GM18909 (cell line): ENCODE results near the gene SPATA20.

Experiments
- ATAC-seq: cut with Tn5 transposase; IDR thresholded peaks from one replicate; pipeline ENCODE4 v1.9.1; 2021; ENCODE audit warnings: mild to moderate bottlenecking; ENCODE audit not compliant: unreplicated experiment, poor library complexity

Gene SPATA20

GRCh38 chr17:50519141-50519834 is 27.7 kb upstream of the SPATA20 start:
- ATAC-seq: no peak

- ATAC-seq: no peak
Measured at GRCh38 chr17:50520483-50520882, 26.5 kb upstream of the SPATA20 start.

GRCh38 chr17:50521514-50521913 is 25.5 kb upstream of the SPATA20 start:
- ATAC-seq: no peak

GRCh38 chr17:50522766-50523165 is 24.2 kb upstream of the SPATA20 start:
- ATAC-seq: no peak

- no peak for ATAC-seq
Measured at GRCh38 chr17:50523208-50523607, 23.8 kb upstream of the SPATA20 start.

- no peak for ATAC-seq
Measured at GRCh38 chr17:50524838-50525237, 22.1 kb upstream of the SPATA20 start.

GRCh38 chr17:50527155-50527762 is 19.7 kb upstream of the SPATA20 start:
- no peak for ATAC-seq

- no peak for ATAC-seq
Measured at GRCh38 chr17:50527949-50528474, 19.0 kb upstream of the SPATA20 start.

- ATAC-seq: no peak
Measured at GRCh38 chr17:50529849-50530248, 17.1 kb upstream of the SPATA20 start.

GRCh38 chr17:50531428-50532025 is 15.4 kb upstream of the SPATA20 start:
- no peak for ATAC-seq

- ATAC-seq: no peak
Measured at GRCh38 chr17:50532452-50533024, 14.4 kb upstream of the SPATA20 start, which contains the start of gene EPN3. Gene EPN3 (plus strand): TSS chr17:50532735. CDS start chr17:50536557, 3,822 bp downstream.

- no peak for ATAC-seq
Measured at GRCh38 chr17:50533185-50533584, 13.8 kb upstream of the SPATA20 start.

GRCh38 chr17:50533720-50534148 is 13.2 kb upstream of the SPATA20 start:
- no peak for ATAC-seq

GRCh38 chr17:50534222-50534978 is 12.6 kb upstream of the SPATA20 start:
- ATAC-seq: no peak

GRCh38 chr17:50534979-50535326 is 12.0 kb upstream of the SPATA20 start:
- ATAC-seq: no peak

GRCh38 chr17:50535407-50535806 is 11.6 kb upstream of the SPATA20 start:
- ATAC-seq: no peak

GRCh38 chr17:50536683-50537646 is 10.0 kb upstream of the SPATA20 start:
- ATAC-seq: no peak

GRCh38 chr17:50537721-50538548 is 9.0 kb upstream of the SPATA20 start:
- ATAC-seq: no peak
